ENCODE data around the gene EEF1E1.

EEF1E1 gene

DNA sequence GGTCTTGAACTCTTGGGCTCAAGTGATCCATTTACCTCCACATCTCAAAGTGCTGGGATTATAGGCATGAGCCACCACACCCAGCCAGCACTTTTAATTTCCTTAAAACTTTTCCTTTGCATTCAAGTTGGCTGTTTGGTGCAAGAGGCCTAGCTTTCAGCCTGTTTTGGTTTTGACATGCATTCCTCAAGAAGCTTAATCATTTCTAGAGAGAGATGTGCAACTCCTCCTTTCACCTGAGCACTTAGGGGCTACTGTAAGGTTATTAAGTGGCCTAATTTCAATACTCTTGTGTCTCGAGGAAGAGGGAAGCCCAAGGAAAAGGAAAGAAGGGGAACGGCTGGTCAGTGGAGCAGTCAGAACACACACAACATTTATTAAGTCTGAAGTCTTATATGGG, 24.4 kb downstream of the EEF1E1 start:
- POLR2A ChIA-PET = interaction anchor here (0.9 to 1.2 kb wide), 2 partner anchors 14 to 25 kb away, joined by 3 read pairs; partner anchors contain the start of genes BLOC1S5 and EEF1E1

DNA sequence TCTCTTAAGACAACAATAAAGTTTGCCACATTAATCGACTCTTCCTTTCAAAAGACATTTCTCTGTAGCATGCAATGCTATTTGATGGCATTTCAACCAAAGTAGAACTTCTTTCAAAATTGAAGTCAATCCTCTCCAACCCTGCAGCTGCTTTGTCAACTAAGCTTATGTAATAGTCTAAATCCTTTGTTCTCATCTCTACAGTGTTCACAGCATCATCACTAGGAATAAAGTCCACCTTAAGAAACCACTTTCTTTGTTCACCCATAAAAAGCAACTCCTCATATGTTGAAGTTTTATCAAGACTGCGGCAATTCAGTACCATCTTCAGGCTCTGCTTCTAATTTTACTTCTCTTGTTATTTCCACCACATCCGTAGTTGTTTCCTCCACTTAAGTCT, 26.6 kb downstream of the EEF1E1 start:
- CTCF ChIA-PET = no interaction called here
- POLR2A ChIA-PET = interaction anchor here (1.4 kb wide), 1 partner anchor 12 kb away, joined by 3 read pairs; the partner anchor contains the start of gene BLOC1S5

More for the DNA sequence above, 24.4 kb downstream of the EEF1E1 start:
- CTCF ChIA-PET = no interaction called here
- no peak for TF ChIP-seq ARNT (IDR thresholded peaks at IDR 0.05)
- no peak for TF ChIP-seq CTBP1 (IDR thresholded peaks at IDR 0.05; ENCODE audit: borderline replicate concordance)
- TF ChIP-seq TARDBP (IDR thresholded peaks at IDR 0.05) = no peak
- TF ChIP-seq ELF4 (IDR thresholded peaks at IDR 0.05) = no peak
- TF ChIP-seq ZNF384 (IDR thresholded peaks at IDR 0.05) = no peak
- TF ChIP-seq, protein P1, sequence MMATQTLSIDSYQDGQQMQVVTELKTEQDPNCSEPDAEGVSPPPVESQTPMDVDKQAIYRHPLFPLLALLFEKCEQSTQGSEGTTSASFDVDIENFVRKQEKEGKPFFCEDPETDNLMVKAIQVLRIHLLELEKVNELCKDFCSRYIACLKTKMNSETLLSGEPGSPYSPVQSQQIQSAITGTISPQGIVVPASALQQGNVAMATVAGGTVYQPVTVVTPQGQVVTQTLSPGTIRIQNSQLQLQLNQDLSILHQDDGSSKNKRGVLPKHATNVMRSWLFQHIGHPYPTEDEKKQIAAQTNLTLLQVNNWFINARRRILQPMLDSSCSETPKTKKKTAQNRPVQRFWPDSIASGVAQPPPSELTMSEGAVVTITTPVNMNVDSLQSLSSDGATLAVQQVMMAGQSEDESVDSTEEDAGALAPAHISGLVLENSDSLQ (IDR thresholded peaks at IDR 0.05) = no peak
- TF ChIP-seq BHLHE40 (IDR thresholded peaks at IDR 0.05; ENCODE audit: borderline replicate concordance) = no peak
- no peak for TF ChIP-seq FOXA1 (IDR thresholded peaks at IDR 0.05)
- no peak for TF ChIP-seq SUZ12 (IDR thresholded peaks at IDR 0.05)
- TF ChIP-seq L3MBTL2 (conservative IDR thresholded peaks at IDR 0.05) = no peak
- no peak for TF ChIP-seq NFRKB (IDR thresholded peaks at IDR 0.05)
- TF ChIP-seq FOXK2 (IDR thresholded peaks at IDR 0.05) = no peak
- TF ChIP-seq LEF1 (IDR thresholded peaks at IDR 0.05; ENCODE audit: borderline replicate concordance) = no peak
- no peak for TF ChIP-seq FOXM1 (IDR thresholded peaks at IDR 0.05; ENCODE audit: borderline replicate concordance)
- TF ChIP-seq SP1 (IDR thresholded peaks at IDR 0.05) = no peak
- TF ChIP-seq HDGF (IDR thresholded peaks at IDR 0.05; ENCODE audit: borderline replicate concordance) = no peak
- no peak for DNase-seq (ENCODE audit: extremely low spot score)

DNA sequence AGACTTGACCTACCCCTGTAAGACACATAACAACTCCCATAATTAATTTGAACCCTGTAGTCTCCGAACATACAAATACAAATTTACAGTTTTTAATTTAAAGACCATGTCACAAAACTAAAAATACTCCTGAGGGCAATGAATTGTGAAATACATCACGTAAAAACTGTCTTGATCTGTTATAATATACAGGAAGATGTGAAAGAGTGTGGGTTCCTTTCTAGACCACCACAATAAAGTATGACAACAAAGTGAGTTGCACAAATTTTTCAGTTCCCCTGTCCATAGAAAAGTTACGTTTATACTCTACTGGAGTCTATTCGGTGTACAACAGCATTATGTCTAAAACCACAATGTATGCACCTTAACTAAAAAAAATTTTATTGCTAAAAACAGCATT, 27.2 kb downstream of the EEF1E1 start:
- TF ChIP-seq TARDBP (IDR thresholded peaks at IDR 0.05) (no peak), SP1 (IDR thresholded peaks at IDR 0.05) (no peak), SUZ12 (IDR thresholded peaks at IDR 0.05) (no peak), ZNF384 (IDR thresholded peaks at IDR 0.05) (no peak), NFRKB (IDR thresholded peaks at IDR 0.05) (no peak), L3MBTL2 (conservative IDR thresholded peaks at IDR 0.05) (no peak), FOXK2 (IDR thresholded peaks at IDR 0.05) (no peak), FOXA1 (IDR thresholded peaks at IDR 0.05) (no peak), ELF4 (IDR thresholded peaks at IDR 0.05) (no peak)
- TF ChIP-seq, protein P1 (IDR thresholded peaks at IDR 0.05) = no peak
- ChIA-PET POLR2A (interaction anchor here (1.4 kb wide), 1 partner anchor 11 kb away, joined by 3 read pairs; the partner anchor contains the start of gene BLOC1S5), CTCF (no interaction called here)
- no peak for DNase-seq (ENCODE audit: extremely low spot score)

More for the DNA sequence above, 26.6 kb downstream of the EEF1E1 start:
- TF ChIP-seq, protein P1 (IDR thresholded peaks at IDR 0.05) = no peak
- TF ChIP-seq LEF1 (IDR thresholded peaks at IDR 0.05; ENCODE audit: borderline replicate concordance) (no peak), ELF4 (IDR thresholded peaks at IDR 0.05) (no peak)
- DNase-seq (ENCODE audit: extremely low spot score) = no peak

DNA sequence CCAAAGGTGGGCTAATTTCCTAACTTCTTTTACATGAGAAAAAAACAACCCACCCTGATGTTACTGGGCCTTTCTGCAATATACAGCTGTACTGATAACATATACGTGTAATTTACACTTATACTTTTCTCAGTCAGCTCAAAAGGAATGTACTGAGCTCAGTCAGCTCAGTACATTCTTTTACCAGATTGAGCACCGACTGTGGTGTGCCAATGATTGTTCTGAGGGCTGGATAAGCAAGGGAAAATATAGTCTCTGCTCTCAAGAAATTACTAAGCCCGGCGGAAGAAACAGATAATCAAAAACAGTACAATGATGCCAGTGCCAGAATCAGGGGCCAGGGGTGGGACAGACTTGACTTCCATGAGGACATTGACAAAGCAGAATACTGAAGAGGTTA, 28.1 kb downstream of the EEF1E1 start:
- DNase-seq (ENCODE audit: extremely low spot score) = no peak
- ChIA-PET POLR2A (interaction anchor here (1.3 to 1.4 kb wide), 2 partner anchors 10 to 28 kb away, joined by 4 read pairs; partner anchors contain the start of genes BLOC1S5 and EEF1E1), CTCF (no interaction called here)
- TF ChIP-seq FOXA1 (IDR thresholded peaks at IDR 0.05) (no peak), SP1 (IDR thresholded peaks at IDR 0.05) (no peak), FOXK2 (IDR thresholded peaks at IDR 0.05) (no peak), FOXM1 (IDR thresholded peaks at IDR 0.05; ENCODE audit: borderline replicate concordance) (no peak), ZNF384 (IDR thresholded peaks at IDR 0.05) (no peak), ELF4 (IDR thresholded peaks at IDR 0.05) (no peak)

DNA sequence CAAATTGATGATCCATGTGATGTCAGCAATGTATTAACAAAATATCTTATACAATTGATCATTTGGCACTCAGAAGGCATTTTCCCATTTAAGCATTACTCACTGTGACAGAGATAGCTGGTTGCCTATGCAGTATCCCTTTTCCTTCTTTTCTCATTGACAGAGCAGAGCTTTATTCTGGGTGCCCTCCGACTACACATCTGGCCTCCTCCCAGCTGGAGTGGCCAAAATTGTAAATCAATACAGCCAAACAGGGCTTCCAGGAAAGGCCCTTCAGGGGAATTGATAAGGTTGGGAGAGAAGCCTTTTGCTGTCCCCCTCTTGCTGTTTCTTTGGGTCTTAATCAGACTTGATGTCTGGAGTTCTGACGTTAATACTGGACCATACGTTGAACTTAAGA, 28.6 kb downstream of the EEF1E1 start:
- CTCF ChIA-PET = no interaction called here
- no peak for DNase-seq (ENCODE audit: extremely low spot score)
- POLR2A ChIA-PET = interaction anchor here (1.3 to 1.4 kb wide), 2 partner anchors 9 to 28 kb away, joined by 4 read pairs; partner anchors contain the start of genes BLOC1S5 and EEF1E1
- TF ChIP-seq ARNT (IDR thresholded peaks at IDR 0.05) (no peak), FOXM1 (IDR thresholded peaks at IDR 0.05; ENCODE audit: borderline replicate concordance) (no peak), CTBP1 (IDR thresholded peaks at IDR 0.05; ENCODE audit: borderline replicate concordance) (no peak), ZNF384 (IDR thresholded peaks at IDR 0.05) (no peak), SP1 (IDR thresholded peaks at IDR 0.05) (no peak), FOXK2 (IDR thresholded peaks at IDR 0.05) (no peak), BHLHE40 (IDR thresholded peaks at IDR 0.05; ENCODE audit: borderline replicate concordance) (no peak), LEF1 (IDR thresholded peaks at IDR 0.05; ENCODE audit: borderline replicate concordance) (no peak), SUZ12 (IDR thresholded peaks at IDR 0.05) (no peak), TARDBP (IDR thresholded peaks at IDR 0.05) (no peak), ELF4 (IDR thresholded peaks at IDR 0.05) (no peak), HDGF (IDR thresholded peaks at IDR 0.05; ENCODE audit: borderline replicate concordance) (no peak), FOXA1 (IDR thresholded peaks at IDR 0.05) (no peak), NFRKB (IDR thresholded peaks at IDR 0.05) (no peak), L3MBTL2 (conservative IDR thresholded peaks at IDR 0.05) (no peak)
- TF ChIP-seq, protein P1 (IDR thresholded peaks at IDR 0.05) = no peak

DNA sequence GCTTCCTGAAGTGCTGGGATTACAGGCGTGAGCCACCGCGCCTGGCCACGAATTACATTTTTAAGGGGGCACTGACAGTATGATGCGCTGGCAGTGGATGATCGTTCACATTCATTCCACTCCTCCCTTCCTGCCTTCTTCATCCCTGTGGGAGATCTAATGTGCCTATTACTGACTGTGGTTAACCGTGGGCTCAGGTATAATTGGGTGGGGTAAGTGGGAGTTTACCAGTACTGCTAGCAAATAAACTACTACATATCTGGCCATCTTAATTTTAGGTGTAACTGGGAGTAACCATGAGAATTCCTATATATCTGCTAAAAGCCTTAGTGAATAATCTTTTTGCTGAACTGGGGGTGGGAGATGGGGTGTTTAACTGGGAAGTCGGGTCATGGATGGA, 31.6 kb downstream of the EEF1E1 start:
- TF ChIP-seq SUZ12 (IDR thresholded peaks at IDR 0.05) = no peak
- TF ChIP-seq NFRKB (IDR thresholded peaks at IDR 0.05) = no peak
- TF ChIP-seq SP1 (IDR thresholded peaks at IDR 0.05) = no peak
- TF ChIP-seq FOXM1 (IDR thresholded peaks at IDR 0.05; ENCODE audit: borderline replicate concordance) = no peak
- TF ChIP-seq FOXK2 (IDR thresholded peaks at IDR 0.05) = no peak
- no peak for TF ChIP-seq BHLHE40 (IDR thresholded peaks at IDR 0.05; ENCODE audit: borderline replicate concordance)
- TF ChIP-seq ELF4 (IDR thresholded peaks at IDR 0.05) = no peak
- TF ChIP-seq, protein P1 (IDR thresholded peaks at IDR 0.05) = no peak
- no peak for TF ChIP-seq CTBP1 (IDR thresholded peaks at IDR 0.05; ENCODE audit: borderline replicate concordance)
- CTCF ChIA-PET = no interaction called here
- DNase-seq (ENCODE audit: extremely low spot score) = no peak
- POLR2A ChIA-PET = interaction anchor here (1.3 kb wide), 1 partner anchor 31 kb away, joined by 4 read pairs; the partner anchor contains the start of gene EEF1E1
